Naive thymus-derived CD8-positive, alpha-beta T cell (primary cell): ENCODE results near the gene EPS8L2. TPM values are rescaled to one million over a fixed set of nuclear protein-coding genes. Genes with fewer than 3 reads are reported as not detected.

ENCODE experiments used
- ATAC-seq, 2 donors: fragments of 150-1000 bp; cut with Tn5 transposase in 1 of 2; sonication (Bioruptor Pico), chemical (Tn5 transposase) in 1 of 2; 1 replicate in 1 of 2; 2 replicates in 1 of 2; pipeline ENCODE4 v1.10.0; 2021; ENCODE audit warnings: mild to moderate bottlenecking in 2 of 2, moderate library complexity in 2 of 2
- POLR2A ChIA-PET: fragments of 350-600 bp; sonication (Branson Sonifier 250); formaldehyde crosslinking; loops from one replicate; lab custom pipeline; 2021; ENCODE audit warnings: antibody characterized with exemption; lab: Charles Lee
- DNase-seq, 10 donors: peaks; one replicate each; pipeline versions ENCODE4 v3.0.0 to v3.0.0-alpha.2; 2020 to 2022
- H3K27ac Mint-ChIP-seq, 10 donors: one replicate each; pipeline ENCODE4 v1.8.0; 2020 to 2022; ENCODE audit warnings: mild to moderate bottlenecking in 10 of 10, mixed read lengths in 10 of 10, moderate library complexity in 4 of 10, inconsistent platforms in 1 of 10
- H3K27me3 Mint-ChIP-seq, 5 donors: one replicate each; pipeline ENCODE4 v1.8.0; 2021 to 2022; ENCODE audit warnings: mixed read lengths in 5 of 5
- H3K36me3 Mint-ChIP-seq, 3 donors: one replicate each; pipeline ENCODE4 v1.8.0; 2020 to 2022; ENCODE audit warnings: mixed read lengths in 3 of 3, mild to moderate bottlenecking in 2 of 3, inconsistent platforms in 1 of 3
- H3K4me1 Mint-ChIP-seq, 4 donors: one replicate each; pipeline ENCODE4 v1.8.0; 2021 to 2022; ENCODE audit warnings: mixed read lengths in 4 of 4
- H3K4me3 Mint-ChIP-seq, 10 donors: one replicate each; pipeline ENCODE4 v1.8.0; 2020 to 2022; ENCODE audit warnings: mild to moderate bottlenecking in 10 of 10, mixed read lengths in 10 of 10, moderate library complexity in 6 of 10, inconsistent platforms in 1 of 10
- H3K9me3 Mint-ChIP-seq, 9 donors: one replicate each; pipeline ENCODE4 v1.8.0; 2020 to 2022; ENCODE audit warnings: mixed read lengths in 9 of 9, mild to moderate bottlenecking in 3 of 9, inconsistent platforms in 1 of 9, moderate library complexity in 1 of 9
- polyA plus RNA-seq, 3 donors: library from polyadenylated mRNA; unstranded; fragments of 300-500 nt; fragmentation: Illumina TruSeq; gene quantifications; one replicate each; pipeline ENCODE4 v1.2.3, GENCODE V29; 2021
- total RNA-seq, 8 experiments: library from RNA in 2 of 8; stranded (reverse) in 2 of 8; gene quantifications; one replicate each; pipeline ENCODE4 v1.2.3 and lab custom pipeline; 2021 to 2026

EPS8L2 gene
- total and polyA plus RNA-seq, 5 experiments from 2014 or later, result 8.2 to 20.4 (median 9.7) TPM

- POLR2A ChIA-PET, result interaction anchor here (0.6 to 8.7 kb wide), 10 partner anchors 10 to 179 kb away, joined by 3 to 109 read pairs (median 4); partner anchors contain the start of genes EPS8L2, HRAS and IRF7
- Mint-ChIP-seq H3K27ac (peak overlapping the region; percentile 48 to 99 (median 92)), H3K4me1 (peaks cover 21 to 45% (median 35%) of the 10 kb centered on the region in 4 donors), H3K27me3 (no peaks in the 10 kb centered on the region), H3K36me3 (peaks cover 0 to 30% (median 25%) of the 10 kb centered on the region in 3 donors), H3K9me3 (no peaks in the 10 kb centered on the region), H3K4me3 (peak overlapping the region in 8 of 10 donors; percentile 28 to 88 (median 84))
- ATAC-seq (no peak), DNase-seq (peak in 5 of 10 donors; percentile 32 to 57 (median 36))
These were observed 15.0 kb upstream of the EPS8L2 start for GRCh38 chr11:690738-691633.

DNA sequence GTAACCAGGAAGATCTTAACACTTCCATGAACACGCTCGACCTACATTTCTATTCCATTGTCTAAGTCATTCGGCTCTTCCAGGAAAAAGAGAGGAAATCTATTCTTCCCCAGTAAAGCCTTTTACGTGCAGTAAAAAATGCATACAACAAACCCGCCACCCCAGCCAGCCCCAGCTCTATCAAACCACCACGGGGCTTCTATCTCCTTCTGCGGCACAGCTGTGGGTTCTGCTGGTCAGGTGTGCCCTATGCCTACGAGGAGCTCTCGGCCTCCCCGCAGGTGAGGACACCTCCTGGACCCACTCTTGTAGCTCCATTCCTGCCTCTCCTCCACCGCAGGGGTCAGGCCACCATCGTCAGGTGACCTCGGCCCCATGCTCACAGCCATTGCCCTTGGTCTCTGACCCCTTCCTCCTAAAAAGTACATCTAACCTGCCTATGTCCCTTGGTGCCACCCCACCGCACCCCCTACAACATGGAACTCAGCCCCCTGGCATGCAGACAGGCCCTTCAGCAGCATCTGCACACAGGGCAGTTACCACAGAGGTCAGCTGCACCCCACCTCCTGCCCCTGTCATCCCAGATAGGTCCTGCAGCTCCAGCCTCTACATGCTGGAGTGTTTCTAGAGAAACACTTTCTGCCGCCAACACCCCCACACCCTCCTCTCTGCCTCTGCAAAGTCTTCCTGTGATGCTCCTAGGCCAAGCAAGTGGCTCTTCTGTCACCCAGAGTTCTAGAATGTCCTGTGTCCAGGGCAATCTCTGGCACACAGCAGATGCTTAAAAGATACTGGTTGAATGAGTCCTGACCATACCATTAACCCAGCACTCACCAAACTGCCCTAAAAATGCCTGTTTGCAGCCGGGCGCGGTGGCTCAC is 14.1 kb upstream of the EPS8L2 start:
- DNase-seq (peak in 1 of 10 donors; percentile 15), ATAC-seq (no peak)
- H3K4me1 Mint-ChIP-seq, result peaks cover 21 to 53% (median 38%) of the 10 kb centered on the region in 4 donors
- H3K27ac Mint-ChIP-seq, result peak overlapping the region; percentile 51 to 99 (median 96)
- POLR2A ChIA-PET, result interaction anchor here (0.7 to 8.7 kb wide), 9 partner anchors 12 to 156 kb away, joined by 3 to 109 read pairs (median 4); partner anchors contain the start of genes EPS8L2, HRAS and IRF7
- peak overlapping the region; percentile 40 to 88 (median 80) for H3K4me3 Mint-ChIP-seq
- H3K36me3 Mint-ChIP-seq, result peaks cover 0 to 20% (median 19%) of the 10 kb centered on the region in 3 donors
- no peaks in the 10 kb centered on the region for H3K9me3 Mint-ChIP-seq
- H3K27me3 Mint-ChIP-seq, result no peaks in the 10 kb centered on the region

DNA sequence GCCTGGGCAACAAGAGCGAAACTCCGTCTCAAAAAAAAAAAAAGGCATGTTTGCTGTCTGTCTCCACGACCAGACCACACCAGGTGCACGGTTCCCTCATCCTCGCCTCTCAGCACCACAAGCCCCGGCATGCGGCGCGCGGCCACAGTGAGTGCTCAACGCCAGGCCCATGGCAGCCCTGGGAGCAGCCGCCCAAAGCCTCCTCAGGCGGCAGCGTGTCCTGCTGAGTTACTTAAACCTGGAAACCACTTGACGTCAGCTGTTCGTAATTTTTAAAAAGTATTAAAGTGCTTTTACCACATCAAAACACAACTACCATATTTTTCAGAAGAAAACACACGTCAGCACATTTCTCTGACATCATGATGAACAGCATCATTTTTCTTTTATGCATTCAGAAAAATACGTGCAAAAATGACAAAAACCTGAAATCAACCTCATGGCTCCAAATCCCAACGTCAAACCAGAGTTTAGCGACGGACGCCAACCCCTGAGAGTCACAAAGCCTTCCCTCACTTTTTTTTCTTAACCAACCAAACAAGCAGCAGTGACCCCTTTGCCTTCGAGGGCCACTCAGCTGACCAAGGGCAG is 13.1 kb upstream of the EPS8L2 start:
- peak in 9 of 10 donors; percentile 59 to 89 (median 78) for DNase-seq
- Mint-ChIP-seq H3K27ac (peak overlapping the region; percentile 80 to 99 (median 96)), H3K9me3 (no peaks in the 10 kb centered on the region), H3K27me3 (no peaks in the 10 kb centered on the region), H3K4me3 (peak overlapping the region; percentile 69 to 88 (median 83)), H3K4me1 (peaks cover 27 to 63% (median 46%) of the 10 kb centered on the region in 4 donors), H3K36me3 (peaks cover 0 to 10% (median 9%) of the 10 kb centered on the region in 3 donors)
- peak; percentile 10 to 45 for ATAC-seq
- POLR2A ChIA-PET, result interaction anchor here (0.7 to 8.7 kb wide), 6 partner anchors 13 to 192 kb away, joined by 3 to 109 read pairs (median 4); partner anchors contain the start of gene IRF7

- Mint-ChIP-seq H3K9me3 (no peaks in the 10 kb centered on the region), H3K4me1 (peaks cover 31 to 66% (median 51%) of the 10 kb centered on the region in 4 donors), H3K4me3 (peak overlapping the region; percentile 69 to 88 (median 83)), H3K27ac (peak overlapping the region; percentile 80 to 99 (median 96)), H3K27me3 (no peaks in the 10 kb centered on the region), H3K36me3 (peaks cover 0 to 9% (median 5%) of the 10 kb centered on the region in 3 donors)
- POLR2A ChIA-PET, result interaction anchor here (0.7 to 8.7 kb wide), 4 partner anchors 30 to 192 kb away, joined by 3 to 109 read pairs (median 4); partner anchors contain the start of gene IRF7
- ATAC-seq (no peak), DNase-seq (no peak)
These were observed 12.6 kb upstream of the EPS8L2 start for GRCh38 chr11:693415-693831.

DNA sequence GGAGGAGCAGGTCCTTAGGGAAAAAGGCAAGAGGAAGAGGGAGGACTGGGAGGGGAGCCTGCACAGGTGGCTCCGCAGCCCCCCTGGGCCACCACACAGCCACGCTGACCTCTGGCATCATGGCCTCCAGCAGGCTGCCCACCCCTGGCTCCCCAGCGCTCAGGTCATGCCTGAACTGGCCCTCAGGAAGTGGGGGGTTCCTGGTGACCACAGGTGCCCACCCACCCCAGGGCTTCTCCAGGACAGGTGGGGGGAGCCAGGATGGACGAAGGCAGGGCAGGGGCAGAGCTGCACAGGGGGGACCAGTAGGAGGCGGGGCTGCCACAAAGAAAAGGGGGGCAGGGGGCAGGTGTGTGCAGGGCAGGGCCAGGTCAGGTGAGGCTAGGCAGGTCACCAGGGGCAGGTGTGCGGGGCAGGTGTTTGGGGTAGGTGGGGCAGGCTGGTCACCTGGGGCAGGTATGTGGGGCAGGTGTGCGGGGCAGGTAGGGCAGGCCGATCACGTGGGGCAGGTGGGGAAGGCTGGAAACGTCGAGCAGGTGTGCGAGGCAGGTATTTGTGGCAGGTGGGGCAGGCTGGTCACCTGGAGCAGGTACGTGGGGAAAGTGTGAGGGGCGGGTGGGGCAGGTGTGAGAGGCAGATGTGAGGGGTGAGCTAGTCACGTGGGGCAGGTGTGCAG is 12.0 kb upstream of the EPS8L2 start:
- peaks cover 32 to 70% (median 54%) of the 10 kb centered on the region in 4 donors for H3K4me1 Mint-ChIP-seq
- peak overlapping the region; percentile 37 to 99 (median 96) for H3K27ac Mint-ChIP-seq
- no peaks in the 10 kb centered on the region for H3K27me3 Mint-ChIP-seq
- peak overlapping the region; percentile 69 to 88 (median 83) for H3K4me3 Mint-ChIP-seq
- POLR2A ChIA-PET, result interaction anchor here (0.7 to 8.7 kb wide), 9 partner anchors 30 to 193 kb away, joined by 3 to 109 read pairs (median 4); partner anchors contain the start of genes IRF7 and PHRF1
- peaks cover 0 to 7% (median 2%) of the 10 kb centered on the region in 3 donors for H3K36me3 Mint-ChIP-seq
- H3K9me3 Mint-ChIP-seq, result no peaks in the 10 kb centered on the region
- no peak for ATAC-seq
- no peak for DNase-seq

DNA sequence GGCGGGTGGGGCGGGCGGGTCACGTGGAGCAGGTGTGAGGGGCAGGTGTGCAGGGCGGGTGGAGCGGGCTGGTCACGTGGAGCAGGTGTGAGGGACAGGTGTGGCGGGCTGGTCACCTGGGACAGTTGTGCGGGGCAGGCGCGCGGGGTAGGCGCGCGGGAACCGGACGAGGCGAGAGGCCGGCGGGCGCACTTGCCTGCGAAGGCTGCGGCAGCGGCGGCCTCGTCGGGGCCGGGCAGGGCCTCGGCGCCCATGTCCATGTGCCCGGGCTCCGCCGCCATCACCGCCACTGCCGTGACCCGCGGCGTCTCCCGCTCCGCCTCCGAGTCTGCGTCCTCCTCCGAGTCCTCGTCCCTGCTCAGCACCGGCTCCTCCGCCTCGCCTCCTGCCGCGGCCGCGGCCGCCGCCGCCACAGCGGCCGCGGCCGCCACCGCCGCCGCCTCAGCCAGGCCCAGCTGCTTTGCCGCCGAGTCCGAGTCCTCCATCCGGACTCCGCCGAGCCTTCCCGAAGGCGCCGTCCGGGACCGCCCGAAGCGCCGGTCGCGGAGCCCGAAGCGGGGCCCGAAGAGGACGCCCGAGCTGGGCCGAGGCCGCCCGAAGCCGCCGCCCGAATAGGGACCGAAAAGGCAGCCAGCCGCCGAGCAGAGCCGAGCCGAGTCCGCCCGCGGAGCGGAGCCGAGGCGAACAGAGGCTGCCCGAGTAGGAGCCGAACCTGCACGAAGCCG is 11.3 kb upstream of the EPS8L2 start, which contains the start of gene DEAF1:
Gene DEAF1, minus strand, starts transcription at position 660 of the 725 bp plus-strand sequence. Its CDS starts 175 bp downstream, at position 485.
- H3K27ac Mint-ChIP-seq, result peak within 1 kb of the TSS; percentile 89 to 99 (median 96)
- H3K4me3 Mint-ChIP-seq, result peak within 1 kb of the TSS; percentile 83 to 93 (median 86)
- H3K36me3 Mint-ChIP-seq, result peaks cover 0 to 8% (median 4%) of the 10 kb centered on the region in 3 donors
- no peaks in the 10 kb centered on the region for H3K9me3 Mint-ChIP-seq
- peak in 9 of 10 donors; percentile 98 to 100 (median 99) for DNase-seq
- POLR2A ChIA-PET, result interaction anchor here (0.5 to 8.7 kb wide), 18 partner anchors 10 to 488 kb away, joined by 3 to 109 read pairs (median 4); partner anchors contain the start of genes BET1L, EPS8L2, IRF7 and PHRF1
- peak; percentile 75 to 78 for ATAC-seq
- no peaks in the 10 kb centered on the region for H3K27me3 Mint-ChIP-seq
- H3K4me1 Mint-ChIP-seq, result peaks cover 32 to 66% (median 54%) of the 10 kb centered on the region in 4 donors

DNA sequence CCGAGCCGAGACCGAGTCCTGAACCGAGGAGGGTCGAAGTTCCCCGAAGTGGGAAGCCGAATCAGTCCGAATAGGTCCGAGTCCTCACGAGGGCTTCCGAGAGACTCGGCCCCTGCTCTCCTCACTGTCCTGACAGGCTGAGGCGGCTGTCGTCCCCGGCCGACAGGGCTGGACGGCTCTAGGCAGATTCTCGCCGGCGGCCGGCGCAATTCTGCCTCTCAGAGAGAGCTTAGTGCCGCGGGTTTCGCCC is 10.8 kb upstream of the EPS8L2 start:
- ATAC-seq, result no peak
- POLR2A ChIA-PET, result interaction anchor here (0.8 to 8.7 kb wide), 21 partner anchors 10 to 488 kb away, joined by 3 to 109 read pairs (median 5); partner anchors contain the start of genes BET1L, EPS8L2, IRF7 and PHRF1
- Mint-ChIP-seq H3K27ac (peak overlapping the region; percentile 85 to 98 (median 95)), H3K36me3 (peaks cover 0 to 10% (median 4%) of the 10 kb centered on the region in 3 donors), H3K9me3 (no peaks in the 10 kb centered on the region), H3K4me3 (peak overlapping the region; percentile 83 to 93 (median 86)), H3K4me1 (peaks cover 32 to 66% (median 54%) of the 10 kb centered on the region in 4 donors), H3K27me3 (no peaks in the 10 kb centered on the region)
- DNase-seq, result peak in 1 of 10 donors; percentile 100

DNA sequence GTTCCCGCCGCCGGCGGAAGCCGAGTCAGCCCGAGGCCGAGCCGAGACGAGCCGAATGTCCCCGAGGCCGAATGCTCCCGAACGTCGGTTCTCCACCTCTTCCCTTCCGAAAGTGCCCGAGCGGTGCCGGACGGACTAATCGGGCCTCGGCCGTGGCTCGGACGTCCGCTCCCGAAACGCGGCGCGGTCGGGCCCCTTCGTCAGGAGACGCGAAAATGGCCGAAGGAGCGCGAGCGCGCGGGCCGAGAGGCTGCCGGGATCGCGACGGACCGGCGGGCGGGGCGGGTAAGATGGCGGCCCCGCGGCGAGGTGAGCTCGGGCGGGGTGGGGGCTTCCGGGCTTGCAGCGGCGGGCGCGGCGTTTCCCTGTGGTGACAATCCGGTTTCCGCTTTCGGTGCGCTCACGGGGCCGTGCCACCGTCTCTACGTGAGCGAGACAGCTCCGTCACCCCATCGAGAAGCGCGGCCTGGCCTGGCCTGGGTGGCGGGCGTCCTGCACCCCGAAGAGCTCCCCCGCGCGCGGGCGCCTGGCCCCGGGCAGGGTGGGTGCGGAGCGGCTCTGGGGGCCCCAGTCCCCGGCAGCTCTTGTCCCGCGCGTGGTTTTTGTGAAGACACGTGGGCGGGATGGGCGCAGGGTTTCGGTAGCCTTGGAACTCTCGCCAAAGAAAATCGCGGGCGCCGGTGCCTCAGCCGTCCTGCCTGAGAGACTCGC is 10.3 kb upstream of the EPS8L2 start, which contains the start of gene TMEM80:
Gene TMEM80, plus strand, starts transcription at position 279 of the 711 bp plus-strand sequence. Its CDS starts 12 bp downstream, at position 291.
- Mint-ChIP-seq H3K27me3 (no peaks in the 10 kb centered on the region), H3K4me3 (peak within 1 kb of the TSS; percentile 83 to 93 (median 86)), H3K4me1 (peaks cover 30 to 61% (median 50%) of the 10 kb centered on the region in 4 donors), H3K36me3 (peaks cover 0 to 14% (median 5%) of the 10 kb centered on the region in 3 donors), H3K9me3 (no peaks in the 10 kb centered on the region), H3K27ac (peak within 1 kb of the TSS; percentile 89 to 98 (median 95))
- peak; percentile 63 to 67 for ATAC-seq
- peak in 9 of 10 donors; percentile 90 to 99 (median 97) for DNase-seq
- POLR2A ChIA-PET, result interaction anchor here (0.7 to 8.7 kb wide), 25 partner anchors 10 to 488 kb away, joined by 3 to 109 read pairs (median 4); partner anchors contain the start of genes BET1L, EPS8L2, IRF7 and PHRF1

GRCh38 chr11:696955-697491 is 9.0 kb upstream of the EPS8L2 start:
- Mint-ChIP-seq H3K36me3 (peaks cover 0 to 17% (median 3%) of the 10 kb centered on the region in 3 donors), H3K4me1 (peaks cover 23 to 48% (median 38%) of the 10 kb centered on the region in 4 donors), H3K9me3 (no peaks in the 10 kb centered on the region), H3K4me3 (peak overlapping the region in 9 of 10 donors; percentile 11 to 93 (median 69)), H3K27ac (peak overlapping the region in 8 of 10 donors; percentile 29 to 98 (median 94)), H3K27me3 (no peaks in the 10 kb centered on the region)
- ATAC-seq (no peak), DNase-seq (no peak)
- POLR2A ChIA-PET, result interaction anchor here (0.7 to 8.7 kb wide), 7 partner anchors 8 to 161 kb away, joined by 3 to 109 read pairs (median 3); partner anchors contain the start of genes EPS8L2 and PHRF1
